IgD-negative memory B cell (primary cell): ENCODE measurements around the gene MIER2. TPM values are rescaled to one million over a fixed set of nuclear protein-coding genes. Genes with fewer than 3 reads are reported as not detected.
"Not testable (repeated sequence)": the region's sequence is repeated elsewhere in the genome, so short reads cannot be mapped to it uniquely, and the experiment has no call there.

Source experiments
- H3K27ac Mint-ChIP-seq, 3 donors: one replicate each; pipeline ENCODE4 v1.8.0; 2020 to 2022; ENCODE audit warnings: mild to moderate bottlenecking in 3 of 3, mixed read lengths in 3 of 3, moderate library complexity in 1 of 3
- H3K27me3 Mint-ChIP-seq: one replicate; pipeline ENCODE4 v1.8.0; 2021; ENCODE audit warnings: mixed read lengths
- H3K36me3 Mint-ChIP-seq: one replicate; pipeline ENCODE4 v1.8.0; 2020; ENCODE audit warnings: mild to moderate bottlenecking, mixed read lengths
- H3K4me1 Mint-ChIP-seq, 3 donors: one replicate each; pipeline ENCODE4 v1.8.0; 2020 to 2022; ENCODE audit warnings: mixed read lengths in 3 of 3, mild to moderate bottlenecking in 1 of 3
- H3K4me3 Mint-ChIP-seq, 4 donors: one replicate each; pipeline ENCODE4 v1.8.0; 2020 to 2022; ENCODE audit warnings: mild to moderate bottlenecking in 4 of 4, mixed read lengths in 4 of 4, moderate library complexity in 3 of 4
- H3K9me3 Mint-ChIP-seq, 3 donors: one replicate each; pipeline ENCODE4 v1.8.0; 2020 to 2021; ENCODE audit warnings: mixed read lengths in 3 of 3, mild to moderate bottlenecking in 1 of 3
- polyA plus RNA-seq: library from polyadenylated mRNA; unstranded; fragments of 300-500 nt; fragmentation: Illumina TruSeq; gene quantifications from one replicate; pipeline ENCODE4 v1.2.3, GENCODE V29; 2021

The MIER2 gene
- polyA plus RNA-seq, 1 donor from 2014 or later: 7.5 TPM

DNA sequence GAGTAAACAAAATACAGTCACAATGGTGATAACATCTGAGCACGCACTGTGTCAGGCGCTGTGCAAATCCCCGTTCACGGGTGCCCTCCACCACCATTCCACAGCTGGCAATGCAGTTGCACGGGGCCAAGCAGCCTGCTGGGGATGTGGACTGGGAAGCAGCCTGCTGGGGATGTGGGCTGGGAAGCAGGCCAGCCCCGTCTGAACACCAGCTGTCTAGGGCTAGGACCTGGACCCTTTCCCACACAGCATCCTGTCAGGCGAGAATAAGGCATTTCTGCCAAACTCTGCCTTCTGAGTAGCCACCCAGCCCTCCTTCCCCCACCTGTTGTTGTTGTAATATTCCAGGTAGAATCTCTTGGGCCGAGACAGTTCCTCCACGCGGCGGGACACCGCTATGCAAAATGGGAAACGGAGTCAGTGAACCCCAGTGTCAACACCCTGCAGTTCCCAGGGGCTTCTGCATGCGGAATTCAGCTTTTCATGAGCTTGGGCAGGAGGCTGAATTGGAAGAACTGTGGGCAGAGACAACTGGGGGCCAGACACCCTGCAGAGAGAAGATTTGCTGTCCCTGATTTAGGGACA, 27.8 kb upstream of the MIER2 start:
- H3K9me3 Mint-ChIP-seq: no peaks in the 10 kb centered on the region
- no peak overlapping the region for H3K27ac Mint-ChIP-seq
- no peak overlapping the region for H3K4me3 Mint-ChIP-seq
- no peaks in the 10 kb centered on the region for H3K4me1 Mint-ChIP-seq
- H3K36me3 Mint-ChIP-seq: no peaks in the 10 kb centered on the region
- peaks cover 11% of the 10 kb centered on the region for H3K27me3 Mint-ChIP-seq

- no peaks in the 10 kb centered on the region for H3K9me3 Mint-ChIP-seq
- H3K27me3 Mint-ChIP-seq: peaks cover 13% of the 10 kb centered on the region
- H3K36me3 Mint-ChIP-seq: no peaks in the 10 kb centered on the region
- H3K4me3 Mint-ChIP-seq: no peak overlapping the region
- no peaks in the 10 kb centered on the region for H3K4me1 Mint-ChIP-seq
- peak overlapping the region in 1 of 3 donors; percentile 23 for H3K27ac Mint-ChIP-seq
Measured at GRCh38 chr19:371501-372168, 27.0 kb upstream of the MIER2 start.

GRCh38 chr19:370641-371330, 26.2 kb upstream of the MIER2 start:
- no peak overlapping the region for H3K4me3 Mint-ChIP-seq
- no peaks in the 10 kb centered on the region for H3K36me3 Mint-ChIP-seq
- peaks cover 11% of the 10 kb centered on the region for H3K27me3 Mint-ChIP-seq
- no peak overlapping the region for H3K27ac Mint-ChIP-seq
- no peaks in the 10 kb centered on the region for H3K4me1 Mint-ChIP-seq
- H3K9me3 Mint-ChIP-seq: no peaks in the 10 kb centered on the region

GRCh38 chr19:369876-370275, 25.3 kb upstream of the MIER2 start:
- no peaks in the 10 kb centered on the region for H3K4me1 Mint-ChIP-seq
- no peak overlapping the region for H3K4me3 Mint-ChIP-seq
- H3K9me3 Mint-ChIP-seq: no peaks in the 10 kb centered on the region
- peaks cover 8% of the 10 kb centered on the region for H3K27me3 Mint-ChIP-seq
- no peak overlapping the region for H3K27ac Mint-ChIP-seq
- no peaks in the 10 kb centered on the region for H3K36me3 Mint-ChIP-seq

DNA sequence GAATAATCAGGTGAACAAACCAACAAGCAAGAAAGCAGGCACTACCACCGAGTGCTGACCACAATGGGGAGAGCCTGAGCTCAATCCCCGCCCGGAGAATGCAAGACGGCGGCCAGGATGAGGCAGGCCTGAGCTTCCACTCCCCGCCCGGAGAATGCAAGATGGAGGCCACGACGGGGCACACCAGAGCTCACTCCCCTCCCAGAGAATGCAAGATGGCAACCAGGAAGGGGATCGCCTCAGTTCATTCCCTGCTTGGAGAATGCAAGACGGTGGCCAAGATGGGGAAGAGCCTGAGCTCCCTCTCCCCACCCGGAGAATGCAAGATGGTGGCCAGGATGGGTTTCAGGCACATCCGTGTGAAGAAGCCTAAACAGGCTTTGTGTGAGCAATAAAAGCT, 24.7 kb upstream of the MIER2 start:
- Mint-ChIP-seq H3K36me3 (no peaks in the 10 kb centered on the region), H3K27ac (peak overlapping the region in 1 of 3 donors; percentile 31), H3K4me3 (no peak overlapping the region), H3K9me3 (no peaks in the 10 kb centered on the region), H3K4me1 (no peaks in the 10 kb centered on the region), H3K27me3 (peaks cover 7% of the 10 kb centered on the region)

DNA sequence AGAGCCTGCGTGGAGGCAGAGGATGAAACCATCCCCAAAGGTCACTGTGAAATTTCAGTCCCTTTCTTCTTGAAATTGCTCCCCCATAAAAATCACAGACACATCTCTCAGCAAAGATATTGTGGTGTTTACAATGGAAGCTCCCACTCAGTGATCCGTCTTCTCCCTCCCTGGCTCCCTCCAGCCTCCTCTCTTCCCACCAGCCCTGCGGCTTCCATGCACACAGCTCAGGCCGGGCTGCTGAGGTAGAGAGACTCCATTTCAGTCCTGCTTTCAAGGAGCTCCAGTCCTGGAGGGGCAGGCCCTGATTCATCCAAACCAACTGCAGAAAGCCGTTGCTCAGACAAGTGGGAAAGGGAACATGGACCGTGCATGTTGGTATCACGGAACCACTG, 24.0 kb upstream of the MIER2 start:
- no peak overlapping the region for H3K27ac Mint-ChIP-seq
- H3K27me3 Mint-ChIP-seq: peaks cover 4% of the 10 kb centered on the region
- H3K4me3 Mint-ChIP-seq: no peak overlapping the region
- H3K4me1 Mint-ChIP-seq: no peaks in the 10 kb centered on the region
- no peaks in the 10 kb centered on the region for H3K36me3 Mint-ChIP-seq
- H3K9me3 Mint-ChIP-seq: no peaks in the 10 kb centered on the region

GRCh38 chr19:367963-368629, 23.5 kb upstream of the MIER2 start:
- no peaks in the 10 kb centered on the region for H3K4me1 Mint-ChIP-seq
- H3K9me3 Mint-ChIP-seq: no peaks in the 10 kb centered on the region
- peaks cover 4% of the 10 kb centered on the region for H3K27me3 Mint-ChIP-seq
- no peaks in the 10 kb centered on the region for H3K36me3 Mint-ChIP-seq
- H3K4me3 Mint-ChIP-seq: no peak overlapping the region
- no peak overlapping the region for H3K27ac Mint-ChIP-seq

GRCh38 chr19:367561-367960, 23.0 kb upstream of the MIER2 start:
- no peak overlapping the region for H3K4me3 Mint-ChIP-seq
- H3K27me3 Mint-ChIP-seq: peaks cover 6% of the 10 kb centered on the region
- no peak overlapping the region for H3K27ac Mint-ChIP-seq
- H3K9me3 Mint-ChIP-seq: peaks cover 0 to 1% (median 0%) of the 10 kb centered on the region in 3 donors
- no peaks in the 10 kb centered on the region for H3K36me3 Mint-ChIP-seq
- H3K4me1 Mint-ChIP-seq: no peaks in the 10 kb centered on the region

GRCh38 chr19:366951-367350, 22.4 kb upstream of the MIER2 start:
- H3K36me3 Mint-ChIP-seq: no peaks in the 10 kb centered on the region
- H3K4me1 Mint-ChIP-seq: no peaks in the 10 kb centered on the region
- H3K4me3 Mint-ChIP-seq: no peak overlapping the region
- peaks cover 9% of the 10 kb centered on the region for H3K27me3 Mint-ChIP-seq
- H3K9me3 Mint-ChIP-seq: peaks cover 0 to 1% (median 0%) of the 10 kb centered on the region in 3 donors
- H3K27ac Mint-ChIP-seq: no peak overlapping the region

DNA sequence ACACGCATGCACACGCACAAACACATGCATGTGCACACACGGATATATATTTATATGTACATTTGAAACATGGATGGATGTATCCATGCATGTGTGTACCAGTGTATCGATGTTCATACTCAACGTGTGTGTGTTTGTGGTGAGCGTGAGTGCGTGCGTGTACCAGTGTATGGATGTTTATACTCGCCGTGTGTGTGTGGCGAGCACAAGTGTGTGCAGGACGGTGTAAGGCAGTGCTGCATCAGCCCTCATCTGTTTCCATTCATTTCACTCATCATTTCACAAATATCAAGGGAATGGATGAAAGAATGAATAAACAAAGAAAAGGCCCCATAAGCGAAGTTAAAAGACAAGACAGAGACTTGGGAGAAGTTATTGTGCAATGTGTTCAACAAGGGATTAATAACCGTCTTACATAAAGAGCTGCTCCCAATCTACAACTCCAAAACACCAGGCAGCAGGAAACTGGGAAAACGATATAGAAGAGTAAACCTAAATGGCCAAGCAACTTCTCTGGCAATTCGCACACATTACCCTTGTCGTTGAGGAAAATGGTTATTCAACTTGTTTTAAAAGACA, 21.7 kb upstream of the MIER2 start:
- no peak overlapping the region for H3K4me3 Mint-ChIP-seq
- no peaks in the 10 kb centered on the region for H3K36me3 Mint-ChIP-seq
- H3K27me3 Mint-ChIP-seq: peaks cover 9% of the 10 kb centered on the region
- H3K4me1 Mint-ChIP-seq: no peaks in the 10 kb centered on the region
- no peak overlapping the region for H3K27ac Mint-ChIP-seq
- peaks cover 0 to 1% (median 0%) of the 10 kb centered on the region in 3 donors for H3K9me3 Mint-ChIP-seq

DNA sequence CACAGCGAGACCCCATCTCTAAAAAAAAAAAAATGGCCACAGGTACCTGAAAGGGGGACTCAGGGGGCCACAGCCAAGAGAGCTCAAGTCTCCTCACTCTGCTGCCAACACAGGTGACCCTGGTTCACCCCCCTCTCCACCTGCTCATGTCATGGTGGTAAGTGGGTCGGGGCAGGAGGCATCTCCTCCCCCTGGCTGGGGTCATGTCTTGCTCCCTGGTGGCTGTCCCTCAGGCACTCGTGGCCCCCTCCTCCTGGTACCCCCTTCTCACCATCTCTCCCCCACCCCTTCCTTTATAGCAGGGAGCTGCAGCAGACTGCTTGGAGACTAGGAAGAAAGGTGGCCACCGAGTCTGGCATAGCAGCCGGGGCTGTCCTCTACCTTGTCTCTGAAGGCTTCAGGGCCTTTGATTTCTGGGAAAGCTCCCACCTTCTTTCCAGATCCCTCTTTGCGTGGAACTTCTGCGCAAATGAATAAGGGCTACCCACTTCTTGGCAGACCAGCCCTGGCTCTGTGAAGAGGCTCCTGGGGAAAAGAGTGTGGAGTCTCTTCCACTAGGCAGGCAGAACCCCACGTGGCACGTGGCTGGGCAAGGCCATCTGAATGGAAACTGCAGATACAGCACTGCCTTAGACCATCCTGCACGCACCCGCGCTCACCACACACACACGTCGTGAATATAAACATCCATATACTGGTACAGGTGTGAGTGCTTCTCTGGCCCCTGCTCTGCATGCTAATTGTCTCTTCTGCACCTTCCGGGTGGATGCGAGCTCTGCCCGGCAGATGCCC, 20.1 kb upstream of the MIER2 start:
- Mint-ChIP-seq H3K27ac (no peak overlapping the region), H3K27me3 (peaks cover 7% of the 10 kb centered on the region), H3K36me3 (no peaks in the 10 kb centered on the region), H3K4me3 (no peak overlapping the region), H3K9me3 (peaks cover 0 to 1% (median 0%) of the 10 kb centered on the region in 3 donors), H3K4me1 (no peaks in the 10 kb centered on the region)

- no peaks in the 10 kb centered on the region for H3K36me3 Mint-ChIP-seq
- no peak overlapping the region for H3K4me3 Mint-ChIP-seq
- H3K4me1 Mint-ChIP-seq: no peaks in the 10 kb centered on the region
- peaks cover 11% of the 10 kb centered on the region for H3K27me3 Mint-ChIP-seq
- H3K9me3 Mint-ChIP-seq: peaks cover 0 to 1% (median 0%) of the 10 kb centered on the region in 3 donors
- H3K27ac Mint-ChIP-seq: peak overlapping the region in 1 of 3 donors; percentile 71
Measured at GRCh38 chr19:362683-363082, 18.1 kb upstream of the MIER2 start.

DNA sequence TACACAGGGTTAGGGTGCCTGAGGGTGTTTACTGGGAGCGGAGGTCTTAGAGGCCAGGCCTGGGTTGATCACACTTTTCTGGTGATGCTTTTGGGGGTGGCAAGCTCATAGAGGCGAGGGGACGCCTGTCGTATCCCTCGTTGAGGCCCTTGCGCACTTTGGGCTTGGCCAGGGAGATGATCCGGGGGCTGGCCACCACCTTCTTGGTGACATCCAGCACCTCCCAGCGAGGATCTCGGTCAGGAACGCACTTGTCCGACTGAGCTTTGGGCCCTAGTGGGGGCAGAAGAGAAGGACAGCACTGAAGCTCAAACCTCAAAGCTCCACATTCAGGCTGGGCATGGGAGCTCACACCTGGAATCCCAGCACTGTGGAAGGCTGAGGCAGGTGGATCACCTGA, 17.6 kb upstream of the MIER2 start:
- H3K9me3 Mint-ChIP-seq: peaks cover 0 to 1% (median 0%) of the 10 kb centered on the region in 3 donors
- H3K27me3 Mint-ChIP-seq: peaks cover 11% of the 10 kb centered on the region
- peak overlapping the region in 1 of 4 donors; percentile 60 for H3K4me3 Mint-ChIP-seq
- no peak overlapping the region for H3K27ac Mint-ChIP-seq
- H3K4me1 Mint-ChIP-seq: no peaks in the 10 kb centered on the region
- H3K36me3 Mint-ChIP-seq: no peaks in the 10 kb centered on the region

DNA sequence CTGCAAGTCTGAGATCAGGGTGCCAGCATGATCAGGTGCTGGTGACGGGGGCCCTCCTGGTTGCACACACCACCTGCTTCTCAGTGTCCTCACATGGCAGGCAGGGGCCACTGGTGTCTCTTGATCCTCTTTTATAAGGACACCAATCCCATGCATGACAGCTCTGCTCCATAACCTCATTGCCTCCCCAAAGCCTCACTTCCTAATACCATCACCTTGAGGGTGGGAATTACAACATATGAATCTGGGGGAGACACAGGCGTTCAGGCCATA, 15.0 kb upstream of the MIER2 start:
- Mint-ChIP-seq H3K36me3 (peaks cover 1% of the 10 kb centered on the region), H3K4me1 (no peaks in the 10 kb centered on the region), H3K9me3 (peaks cover 0 to 10% (median 4%) of the 10 kb centered on the region in 3 donors), H3K4me3 (no peak overlapping the region), H3K27ac (no peak overlapping the region), H3K27me3 (peaks cover 8% of the 10 kb centered on the region)

- H3K9me3 Mint-ChIP-seq: peaks cover 5 to 13% (median 12%) of the 10 kb centered on the region in 3 donors
- not testable (repeated sequence) for H3K4me3 Mint-ChIP-seq, H3K36me3 Mint-ChIP-seq, H3K4me1 Mint-ChIP-seq, H3K27ac Mint-ChIP-seq, H3K27me3 Mint-ChIP-seq
Measured at GRCh38 chr19:355536-355935, 10.9 kb upstream of the MIER2 start.
